ENCODE data around the gene CLECL1.

CLECL1 gene

DNA sequence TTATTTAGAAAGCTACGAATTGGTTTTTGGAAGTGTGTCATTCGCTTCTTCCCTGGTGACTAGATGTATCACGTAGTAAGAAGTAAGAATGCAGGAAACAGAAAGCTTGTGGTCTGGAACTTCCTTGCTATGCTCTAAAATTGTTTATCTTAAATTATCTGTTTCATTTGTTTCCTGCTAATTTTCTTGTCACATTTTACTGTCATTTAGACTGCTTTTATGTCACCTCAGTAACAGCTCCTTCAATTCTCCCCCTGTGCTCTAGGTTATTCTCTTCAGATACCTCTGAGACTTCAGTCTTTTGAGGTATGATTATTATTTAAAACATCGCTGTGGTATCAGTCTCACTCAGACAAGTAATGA lies 28.5 kb upstream of the CLECL1 start:
- no peak overlapping the region for H3K4me3 ChIP-seq (ENCODE audit: low read depth, low read length)
- no peak for TF ChIP-seq CTCF (IDR thresholded peaks at IDR 0.05; ENCODE audit: control insufficient read depth, extremely low read depth, insufficient read depth)
- no peak for DNase-seq (ENCODE audit: low read depth)

DNA sequence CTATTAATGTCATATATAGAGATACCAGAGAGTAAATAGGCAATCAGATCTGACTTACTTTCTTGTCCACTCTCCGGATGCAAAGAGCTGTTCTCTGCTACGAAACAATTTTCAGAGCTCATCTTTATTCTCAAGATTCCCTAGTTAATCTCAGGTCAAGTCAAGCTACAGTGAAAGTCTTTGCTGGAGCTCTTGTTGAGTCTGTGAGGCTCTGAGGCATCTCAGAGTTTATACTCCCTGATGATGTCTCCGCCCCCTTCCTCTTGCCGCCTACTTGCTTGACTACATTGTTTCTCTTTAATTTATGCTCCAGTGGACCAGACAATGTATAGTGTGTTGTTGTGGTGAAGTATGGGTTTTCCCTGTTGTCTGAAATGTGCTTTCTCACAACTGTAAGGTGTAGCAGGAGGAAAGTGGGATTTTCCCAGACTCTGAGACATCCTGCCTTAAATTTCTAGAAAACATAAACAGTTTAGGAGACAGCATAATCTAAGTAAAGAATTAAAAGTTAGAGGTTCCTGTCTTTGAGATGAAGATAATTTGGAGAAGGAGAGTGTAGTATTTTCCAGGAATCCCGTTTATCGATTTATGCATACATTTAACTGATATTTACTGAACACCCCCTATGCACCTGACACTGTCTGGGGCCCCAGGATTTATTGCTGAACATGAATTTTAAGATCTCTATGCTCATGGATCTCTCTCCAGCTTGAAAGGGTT lies 28.0 kb upstream of the CLECL1 start, which contains the start of gene CD69:
CD69 (minus strand) TSS at position 203 of the 720 bp plus-strand sequence; CDS start at position 122, 81 bp downstream.
- DNase-seq (ENCODE audit: low read depth) = no peak
- no peak within 1 kb of the TSS for H3K4me3 ChIP-seq (ENCODE audit: low read depth, low read length)
- no peak for TF ChIP-seq CTCF (IDR thresholded peaks at IDR 0.05; ENCODE audit: control insufficient read depth, extremely low read depth, insufficient read depth)

GRCh38 chr12:9760120-9760519 lies 27.2 kb upstream of the CLECL1 start:
- no peak for DNase-seq (ENCODE audit: low read depth)
- H3K4me3 ChIP-seq (ENCODE audit: low read depth, low read length) = no peak overlapping the region
- TF ChIP-seq CTCF (IDR thresholded peaks at IDR 0.05; ENCODE audit: control insufficient read depth, extremely low read depth, insufficient read depth) = no peak

- TF ChIP-seq CTCF (IDR thresholded peaks at IDR 0.05; ENCODE audit: control insufficient read depth, extremely low read depth, insufficient read depth) = no peak
- no peak overlapping the region for H3K4me3 ChIP-seq (ENCODE audit: low read depth, low read length)
- no peak for DNase-seq (ENCODE audit: low read depth)
Measured at GRCh38 chr12:9759694-9760093, 26.8 kb upstream of the CLECL1 start.

GRCh38 chr12:9758119-9758518 lies 25.2 kb upstream of the CLECL1 start:
- no peak overlapping the region for H3K4me3 ChIP-seq (ENCODE audit: low read depth, low read length)
- DNase-seq (ENCODE audit: low read depth) = no peak
- no peak for TF ChIP-seq CTCF (IDR thresholded peaks at IDR 0.05; ENCODE audit: control insufficient read depth, extremely low read depth, insufficient read depth)

- no peak overlapping the region for H3K4me3 ChIP-seq (ENCODE audit: low read depth, low read length)
- DNase-seq (ENCODE audit: low read depth) = no peak
- no peak for TF ChIP-seq CTCF (IDR thresholded peaks at IDR 0.05; ENCODE audit: control insufficient read depth, extremely low read depth, insufficient read depth)
Measured at GRCh38 chr12:9757433-9758025, 24.6 kb upstream of the CLECL1 start.

DNA sequence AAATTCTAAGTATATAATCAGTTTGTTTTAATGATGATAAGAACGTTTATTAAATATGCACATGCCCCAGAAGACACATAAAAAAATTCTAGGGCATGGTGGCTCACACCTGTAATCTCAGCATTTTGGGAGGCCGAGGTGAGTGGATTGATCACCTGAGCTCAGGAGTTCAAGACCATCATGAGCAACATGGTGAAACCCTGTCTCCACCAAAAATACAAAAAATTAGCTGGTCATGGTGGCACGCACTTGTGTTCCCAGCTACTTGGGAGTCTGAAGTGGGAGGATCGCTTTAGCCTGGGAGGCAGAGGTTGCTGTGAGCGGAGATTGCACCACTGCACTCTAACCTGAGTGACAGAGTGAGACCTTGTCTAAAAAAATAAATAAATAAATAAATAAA lies 23.8 kb upstream of the CLECL1 start:
- TF ChIP-seq CTCF (IDR thresholded peaks at IDR 0.05; ENCODE audit: control insufficient read depth, extremely low read depth, insufficient read depth) = no peak
- H3K4me3 ChIP-seq (ENCODE audit: low read depth, low read length) = no peak overlapping the region
- DNase-seq (ENCODE audit: low read depth) = no peak

Data from LNCaP clone FGC (cell line).